Natural killer cell treated with Interleukin-12 subunit alpha and Interleukin-12 subunit beta and Interleukin-15 and Interleukin-18, amount 100 ng/mL, for 72 hours (primary cell): ENCODE data around the gene ANO9. TPM values are rescaled to one million over a fixed set of nuclear protein-coding genes. Genes with fewer than 3 reads are reported as not detected.
"Not testable (repeated sequence)": the region's sequence is repeated elsewhere in the genome, so short reads cannot be mapped to it uniquely, and the experiment has no call there.

Experiments used
- ATAC-seq, 2 donors: fragments of 150-1000 bp; cut with Tn5 transposase in 1 of 2; sonication (Bioruptor Pico), chemical (Tn5 transposase) in 1 of 2; 2 replicates each; pipeline ENCODE4 v1.10.0; 2021
- DNase-seq: peaks from one replicate; pipeline ENCODE4 v3.0.0; 2022; ENCODE audit warnings: low spot score
- H3K27ac Mint-ChIP-seq, 2 donors: 1 replicate in 1 of 2; 2 replicates in 1 of 2; pipeline ENCODE4 v1.8.0; 2022; ENCODE audit warnings: mixed read lengths in 2 of 2, mild to moderate bottlenecking in 1 of 2, moderate library complexity in 1 of 2
- H3K27me3 Mint-ChIP-seq, 2 donors: 1 replicate in 1 of 2; 2 replicates in 1 of 2; pipeline ENCODE4 v1.8.0; 2022; ENCODE audit warnings: mixed read lengths in 2 of 2
- H3K36me3 Mint-ChIP-seq: one replicate; pipeline ENCODE4 v1.8.0; 2022; ENCODE audit warnings: mixed read lengths
- H3K4me1 Mint-ChIP-seq, 2 donors: 1 replicate in 1 of 2; 2 replicates in 1 of 2; pipeline ENCODE4 v1.8.0; 2022; ENCODE audit warnings: low read depth in 2 of 2, mixed read lengths in 2 of 2, mild to moderate bottlenecking in 1 of 2
- H3K4me3 Mint-ChIP-seq: one replicate; pipeline ENCODE4 v1.8.0; 2022; ENCODE audit warnings: mixed read lengths
- H3K9me3 Mint-ChIP-seq: 2 replicates; pipeline ENCODE4 v1.8.0; 2022; ENCODE audit warnings: mixed read lengths
- total RNA-seq, 2 donors: library from RNA; stranded (reverse); gene quantifications; one replicate each; pipeline ENCODE4 v1.2.3, GENCODE V29; 2022

ANO9 gene
- total RNA-seq, 2 donors from 2014 or later, result 2.4 to 6.7 TPM

- no peak overlapping the region for H3K27ac Mint-ChIP-seq
- H3K4me3 Mint-ChIP-seq, result no peak overlapping the region
- peaks cover 0 to 4% of the 10 kb centered on the region in 2 donors for H3K27me3 Mint-ChIP-seq
- DNase-seq (no peak), ATAC-seq (no peak)
- H3K4me1 Mint-ChIP-seq, result peaks cover 0 to 10% of the 10 kb centered on the region in 2 donors
- H3K36me3 Mint-ChIP-seq, result no peaks in the 10 kb centered on the region
- H3K9me3 Mint-ChIP-seq, result no peaks in the 10 kb centered on the region
Measured at GRCh38 chr11:395866-396265, 45.9 kb downstream of the ANO9 start.

GRCh38 chr11:394858-395655 lies 46.8 kb downstream of the ANO9 start:
- ATAC-seq, result no peak
- DNase-seq, result no peak
- H3K27ac Mint-ChIP-seq, result no peak overlapping the region
- H3K36me3 Mint-ChIP-seq, result no peaks in the 10 kb centered on the region
- peaks cover 0 to 4% of the 10 kb centered on the region in 2 donors for H3K27me3 Mint-ChIP-seq
- no peaks in the 10 kb centered on the region for H3K9me3 Mint-ChIP-seq
- no peak overlapping the region for H3K4me3 Mint-ChIP-seq
- H3K4me1 Mint-ChIP-seq, result peaks cover 0 to 10% of the 10 kb centered on the region in 2 donors

- peak; percentile 25 to 56 for ATAC-seq
- Mint-ChIP-seq H3K9me3 (no peaks in the 10 kb centered on the region), H3K27me3 (no peaks in the 10 kb centered on the region)
Measured at GRCh38 chr11:394034-394857, 47.6 kb downstream of the ANO9 start, which contains the start of gene PKP3. Gene PKP3 (plus strand): TSS chr11:394209. CDS start chr11:394293, 84 bp downstream.

GRCh38 chr11:393219-394033 lies 48.4 kb downstream of the ANO9 start:
- no peak for ATAC-seq
- DNase-seq, result no peak
- no peaks in the 10 kb centered on the region for H3K27me3 Mint-ChIP-seq
- no peaks in the 10 kb centered on the region for H3K9me3 Mint-ChIP-seq
- H3K4me1 Mint-ChIP-seq, result peaks cover 0 to 3% of the 10 kb centered on the region in 2 donors
- no peak overlapping the region for H3K4me3 Mint-ChIP-seq
- H3K36me3 Mint-ChIP-seq, result no peaks in the 10 kb centered on the region
- no peak overlapping the region for H3K27ac Mint-ChIP-seq

More at GRCh38 chr11:394034-394857, 47.6 kb downstream of the ANO9 start, which contains the start of gene PKP3:
- H3K27ac Mint-ChIP-seq, result no peak within 1 kb of the TSS
- H3K36me3 Mint-ChIP-seq, result no peaks in the 10 kb centered on the region
- H3K4me3 Mint-ChIP-seq, result no peak within 1 kb of the TSS
- peaks cover 0 to 6% of the 10 kb centered on the region in 2 donors for H3K4me1 Mint-ChIP-seq
- no peak for DNase-seq

- no peak overlapping the region for H3K4me3 Mint-ChIP-seq
- DNase-seq (no peak), ATAC-seq (no peak)
- peaks cover 10 to 12% of the 10 kb centered on the region in 2 donors for H3K4me1 Mint-ChIP-seq
- no peak overlapping the region for H3K27ac Mint-ChIP-seq
- H3K36me3 Mint-ChIP-seq, result peaks cover 2% of the 10 kb centered on the region
- peaks cover under 1% of the 10 kb centered on the region for H3K9me3 Mint-ChIP-seq
- no peaks in the 10 kb centered on the region for H3K27me3 Mint-ChIP-seq
Measured at GRCh38 chr11:392102-392777, 49.6 kb downstream of the ANO9 start.

GRCh38 chr11:391117-392017 lies 50.4 kb downstream of the ANO9 start:
- Mint-ChIP-seq H3K4me1 (peaks cover 13 to 17% of the 10 kb centered on the region in 2 donors), H3K27me3 (no peaks in the 10 kb centered on the region), H3K27ac (no peak overlapping the region), H3K4me3 (no peak overlapping the region), H3K9me3 (peaks cover 3% of the 10 kb centered on the region), H3K36me3 (peaks cover 6% of the 10 kb centered on the region)
- ATAC-seq (no peak), DNase-seq (no peak)

- peaks cover 3% of the 10 kb centered on the region for H3K9me3 Mint-ChIP-seq
- ATAC-seq (no peak), DNase-seq (no peak)
- H3K36me3 Mint-ChIP-seq, result peaks cover 6% of the 10 kb centered on the region
- H3K4me3 Mint-ChIP-seq, result no peak overlapping the region
- H3K27me3 Mint-ChIP-seq, result no peaks in the 10 kb centered on the region
- H3K27ac Mint-ChIP-seq, result no peak overlapping the region
- peaks cover 13 to 17% of the 10 kb centered on the region in 2 donors for H3K4me1 Mint-ChIP-seq
Measured at GRCh38 chr11:390175-390574, 51.6 kb downstream of the ANO9 start.

- not testable (repeated sequence) for DNase-seq, H3K27me3 Mint-ChIP-seq, H3K27ac Mint-ChIP-seq, H3K36me3 Mint-ChIP-seq, ATAC-seq, H3K4me3 Mint-ChIP-seq, H3K9me3 Mint-ChIP-seq
- peaks cover 13 to 17% of the 10 kb centered on the region in 2 donors for H3K4me1 Mint-ChIP-seq
Measured at GRCh38 chr11:389369-389768, 52.4 kb downstream of the ANO9 start.

GRCh38 chr11:387193-387793 lies 54.5 kb downstream of the ANO9 start:
- no peak for DNase-seq
- peaks cover 0 to 2% of the 10 kb centered on the region in 2 donors for H3K27me3 Mint-ChIP-seq
- H3K36me3 Mint-ChIP-seq, result peaks cover 6% of the 10 kb centered on the region
- no peak for ATAC-seq
- H3K4me1 Mint-ChIP-seq, result peaks cover 17% of the 10 kb centered on the region in 2 donors
- peaks cover 3% of the 10 kb centered on the region for H3K9me3 Mint-ChIP-seq
- peak overlapping the region; percentile 16 for H3K4me3 Mint-ChIP-seq
- H3K27ac Mint-ChIP-seq, result no peak overlapping the region

GRCh38 chr11:386483-386882 lies 55.3 kb downstream of the ANO9 start:
- peaks cover 6% of the 10 kb centered on the region for H3K36me3 Mint-ChIP-seq

GRCh38 chr11:385594-386351 lies 56.0 kb downstream of the ANO9 start:
- Mint-ChIP-seq H3K36me3 (peaks cover 6% of the 10 kb centered on the region), H3K4me3 (no peak overlapping the region), H3K4me1 (peaks cover 17% of the 10 kb centered on the region in 2 donors), H3K9me3 (peaks cover 3% of the 10 kb centered on the region), H3K27ac (no peak overlapping the region), H3K27me3 (peaks cover 0 to 5% of the 10 kb centered on the region in 2 donors)
- no peak for DNase-seq
- ATAC-seq, result no peak

More at GRCh38 chr11:386483-386882, 55.3 kb downstream of the ANO9 start:
- Mint-ChIP-seq H3K27me3 (peaks cover 0 to 5% of the 10 kb centered on the region in 2 donors), H3K4me1 (peaks cover 17% of the 10 kb centered on the region in 2 donors), H3K27ac (no peak overlapping the region), H3K9me3 (peaks cover 3% of the 10 kb centered on the region), H3K4me3 (no peak overlapping the region)
- ATAC-seq, result no peak
- DNase-seq, result no peak
